ENCODE data around the gene TNFRSF21. TPM values are rescaled to one million over a fixed set of nuclear protein-coding genes. Genes with fewer than 3 reads are reported as not detected.

Gene TNFRSF21
- total RNA-seq, 1 experiment from 2014 or later: 106 TPM

- no TSS peak for BruUV-seq (replicated peaks)
- Histone ChIP-seq H2AFZ (ENCODE audit: low read length) (no peak overlapping the region), H3K79me2 (ENCODE audit: low read length) (peaks cover 36% of the 10 kb centered on the region), H3K4me1 (ENCODE audit: insufficient read depth, low read length) (peaks cover 11% of the 10 kb centered on the region; the same call in 1 of the 2 replicates), H3K27ac (ENCODE audit: low read length) (no peak overlapping the region), H3K36me3 (ENCODE audit: low read depth, low read length) (peaks cover 71% of the 10 kb centered on the region), H3K9ac (ENCODE audit: low read length) (no peak overlapping the region), H4K20me1 (ENCODE audit: low read length) (no peaks in the 10 kb centered on the region), H3K27me3 (ENCODE audit: low read length) (no peaks in the 10 kb centered on the region), H3K9me2 (replicated peaks; ENCODE audit: low read length) (no peaks in the 10 kb centered on the region), H3K9me3 (ENCODE audit: low read length) (no peaks in the 10 kb centered on the region), H3F3A (ENCODE audit: low read length, unreplicated experiment) (no peaks in the 10 kb centered on the region), H3K4me2 (ENCODE audit: low read length) (no peak overlapping the region), H3K4me3 (ENCODE audit: low read length) (no peak overlapping the region)
- ChIA-PET POLR2A (ENCODE audit: unreplicated experiment) (no interaction called here), CTCF (no interaction called here)
- ATAC-seq (no peak), DNase-seq (no peak)
- intact Hi-C loops (cut with micrococcal nuclease): no loop called here
- TF ChIP-seq EZH2 (IDR thresholded peaks at IDR 0.05; ENCODE audit: low read length, unreplicated experiment): no peak
- TF ChIP-seq CTCF (conservative IDR thresholded peaks at IDR 0.05; ENCODE audit: low read depth, low read length): no peak
- no peak for TF ChIP-seq EZH2phosphoT487 (IDR thresholded peaks at IDR 0.05; ENCODE audit: borderline replicate concordance, low read length)
Measured at GRCh38 chr6:47234266-47234933, 75.3 kb downstream of the TNFRSF21 start.

- CTCF ChIA-PET: no interaction called here
- no peaks in the 10 kb centered on the region for H3K9me3 ChIP-seq (ENCODE audit: low read length)
- H3K27ac ChIP-seq (ENCODE audit: low read length): peak overlapping the region; percentile 30
- no peak overlapping the region for H3K4me3 ChIP-seq (ENCODE audit: low read length)
- H3K27me3 ChIP-seq (ENCODE audit: low read length): no peaks in the 10 kb centered on the region
- no peak overlapping the region for H2AFZ ChIP-seq (ENCODE audit: low read length)
- H3K4me2 ChIP-seq (ENCODE audit: low read length): 0 out of 2 replicates have a peak overlapping the region, but pooled peaks have one; percentile 4
- POLR2A ChIA-PET (ENCODE audit: unreplicated experiment): no interaction called here
- H3K9ac ChIP-seq (ENCODE audit: low read length): no peak overlapping the region
- H3K4me1 ChIP-seq (ENCODE audit: insufficient read depth, low read length): peaks cover 11% of the 10 kb centered on the region; the same call in 1 of the 2 replicates
- TF ChIP-seq CTCF (conservative IDR thresholded peaks at IDR 0.05; ENCODE audit: low read depth, low read length): no peak
- no peak for TF ChIP-seq EZH2phosphoT487 (IDR thresholded peaks at IDR 0.05; ENCODE audit: borderline replicate concordance, low read length)
- no peak for TF ChIP-seq EZH2 (IDR thresholded peaks at IDR 0.05; ENCODE audit: low read length, unreplicated experiment)
- no peak for ATAC-seq
- peaks cover 5% of the 10 kb centered on the region for H3F3A ChIP-seq (ENCODE audit: low read length, unreplicated experiment)
- intact Hi-C loops (cut with micrococcal nuclease): no loop called here
- no peak for DNase-seq
- H4K20me1 ChIP-seq (ENCODE audit: low read length): no peaks in the 10 kb centered on the region
- H3K36me3 ChIP-seq (ENCODE audit: low read depth, low read length): peaks cover 52% of the 10 kb centered on the region
- no TSS peak for BruUV-seq (replicated peaks)
- H3K9me2 ChIP-seq (replicated peaks; ENCODE audit: low read length): no peaks in the 10 kb centered on the region
- H3K79me2 ChIP-seq (ENCODE audit: low read length): peaks cover 8% of the 10 kb centered on the region
Measured at GRCh38 chr6:47231151-47231550, 78.6 kb downstream of the TNFRSF21 start.

- no peak for TF ChIP-seq EZH2 (IDR thresholded peaks at IDR 0.05; ENCODE audit: low read length, unreplicated experiment)
- no peak for TF ChIP-seq EZH2phosphoT487 (IDR thresholded peaks at IDR 0.05; ENCODE audit: borderline replicate concordance, low read length)
- no peak for TF ChIP-seq CTCF (conservative IDR thresholded peaks at IDR 0.05; ENCODE audit: low read depth, low read length)
- H3K9ac ChIP-seq (ENCODE audit: low read length): no peak overlapping the region
- peak overlapping the region; percentile 30 for H3K27ac ChIP-seq (ENCODE audit: low read length)
- H3K79me2 ChIP-seq (ENCODE audit: low read length): peaks cover 2% of the 10 kb centered on the region
- intact Hi-C loops (cut with micrococcal nuclease): no loop called here
- POLR2A ChIA-PET (ENCODE audit: unreplicated experiment): no interaction called here
- peaks cover 50% of the 10 kb centered on the region for H3K36me3 ChIP-seq (ENCODE audit: low read depth, low read length)
- 0 out of 2 replicates have a peak overlapping the region, but pooled peaks have one; percentile 4 for H3K4me2 ChIP-seq (ENCODE audit: low read length)
- ATAC-seq (peak; percentile 58), DNase-seq (peak; percentile 35)
- H3K9me2 ChIP-seq (replicated peaks; ENCODE audit: low read length): no peaks in the 10 kb centered on the region
- H3F3A ChIP-seq (ENCODE audit: low read length, unreplicated experiment): peaks cover 5% of the 10 kb centered on the region
- H3K4me1 ChIP-seq (ENCODE audit: insufficient read depth, low read length): peaks cover 11% of the 10 kb centered on the region; the same call in 1 of the 2 replicates
- H3K4me3 ChIP-seq (ENCODE audit: low read length): no peak overlapping the region
- H2AFZ ChIP-seq (ENCODE audit: low read length): no peak overlapping the region
- CTCF ChIA-PET: interaction anchor here (0.6 kb wide), 1 partner anchor 239 kb away, joined by 3 read pairs; no protein-coding TSS in a partner anchor
- no peaks in the 10 kb centered on the region for H3K9me3 ChIP-seq (ENCODE audit: low read length)
- no peaks in the 10 kb centered on the region for H4K20me1 ChIP-seq (ENCODE audit: low read length)
- no peaks in the 10 kb centered on the region for H3K27me3 ChIP-seq (ENCODE audit: low read length)
- BruUV-seq (replicated peaks): no TSS peak
Measured at GRCh38 chr6:47230579-47230978, 79.1 kb downstream of the TNFRSF21 start.
